ENCODE results near the gene FSHR.

Gene FSHR

DNA sequence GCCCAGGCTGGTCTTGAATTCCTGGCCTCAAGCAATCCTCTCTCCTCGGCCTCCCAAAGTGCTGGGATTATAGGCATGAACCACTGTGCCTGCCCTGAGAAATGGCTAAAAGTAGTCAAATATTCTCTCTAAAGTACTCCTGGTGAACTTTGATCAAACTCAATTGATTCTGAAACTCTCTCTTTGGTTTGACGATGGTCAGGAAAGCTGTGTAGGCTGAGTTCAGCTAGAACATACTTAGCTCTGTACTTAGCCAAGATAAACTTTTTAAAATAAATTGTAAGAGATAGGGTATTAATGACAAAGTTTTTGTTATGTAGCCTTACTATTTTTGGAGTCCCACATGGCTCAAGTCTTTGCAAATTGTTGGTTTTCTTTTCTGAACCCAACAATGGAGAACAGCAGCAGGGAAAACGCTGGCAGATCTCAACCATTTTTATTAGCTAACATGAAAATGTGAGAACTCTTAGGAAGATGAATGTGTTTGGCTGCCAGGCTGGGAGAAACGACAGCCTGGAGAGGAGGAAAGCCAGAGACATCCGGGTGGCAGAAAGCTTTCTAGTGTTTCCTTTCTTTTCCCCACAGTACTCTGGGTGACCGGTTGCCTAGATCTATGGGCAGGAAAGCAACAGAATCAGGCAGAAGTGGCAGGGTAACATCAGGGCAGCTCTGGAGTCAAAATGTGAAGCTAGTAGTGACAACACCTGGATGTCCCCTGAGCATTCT, 205.8 kb downstream of the FSHR start:
- DNase-seq = no peak

DNA sequence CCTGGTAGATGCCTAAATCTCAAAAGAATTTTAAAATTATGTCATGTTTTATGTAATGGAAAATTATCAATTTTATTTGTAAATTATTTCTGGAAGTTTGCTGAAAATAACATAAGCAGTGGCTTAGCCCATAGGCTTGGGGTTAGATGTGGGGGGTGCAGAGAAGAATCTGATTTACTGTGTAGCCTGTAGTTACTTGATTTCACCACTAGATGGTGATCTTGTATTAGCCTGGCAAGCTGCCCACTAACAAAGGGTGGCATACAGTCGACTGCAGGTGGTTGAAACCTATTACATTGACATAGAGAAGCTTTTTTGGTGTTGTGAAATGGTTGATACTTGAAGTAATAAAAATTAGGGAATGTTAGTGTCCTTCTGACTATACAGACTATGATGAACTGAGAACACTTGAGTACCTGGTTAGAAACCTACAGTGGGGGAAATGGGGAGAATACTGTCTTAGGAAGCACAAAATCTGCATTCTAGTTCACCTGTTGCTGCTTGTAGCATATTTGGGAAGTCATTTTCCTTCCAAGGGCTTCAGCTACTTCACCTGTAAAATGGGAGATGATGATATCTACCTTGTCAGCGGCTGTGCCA, 207.8 kb downstream of the FSHR start:
- DNase-seq = peak; percentile 54

DNA sequence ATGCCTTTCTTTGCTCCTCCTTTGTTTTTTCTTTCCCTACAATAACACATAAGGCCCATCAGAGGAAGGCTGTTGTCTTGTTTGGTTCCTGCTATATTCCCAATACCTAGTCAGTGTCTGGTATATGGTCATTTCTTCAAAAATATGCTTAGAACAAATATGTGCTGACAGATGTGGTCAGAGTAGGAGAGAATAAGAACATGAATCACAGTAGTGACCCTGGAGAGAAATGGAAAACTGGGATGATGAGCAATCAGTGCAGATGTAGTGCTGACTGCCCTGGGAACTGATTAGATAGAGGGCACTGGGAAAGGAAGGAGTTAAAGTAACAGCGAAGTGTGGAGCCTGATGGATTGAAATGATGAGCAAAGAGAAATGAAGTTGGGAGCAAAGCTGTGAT, 209.4 kb downstream of the FSHR start:
- no peak for DNase-seq

DNA sequence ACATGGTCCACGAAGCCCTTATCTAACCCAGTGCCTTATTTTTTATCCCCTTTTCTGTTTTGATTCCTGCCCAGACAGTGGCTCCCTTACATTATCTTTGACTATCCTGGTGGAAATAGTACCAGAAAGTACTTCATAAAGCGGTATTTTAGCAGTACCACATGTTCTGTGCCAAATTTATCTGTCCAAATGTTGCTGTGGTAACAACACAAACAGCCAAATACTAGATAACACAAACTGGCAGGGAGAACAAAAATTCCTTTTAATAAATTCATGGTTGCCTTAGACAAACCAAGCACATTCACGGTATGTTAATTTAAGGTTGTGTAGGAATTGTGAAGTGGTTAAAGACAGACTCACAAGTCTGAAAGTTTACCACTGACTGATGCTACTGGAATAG, 210.9 kb downstream of the FSHR start:
- DNase-seq = no peak

DNA sequence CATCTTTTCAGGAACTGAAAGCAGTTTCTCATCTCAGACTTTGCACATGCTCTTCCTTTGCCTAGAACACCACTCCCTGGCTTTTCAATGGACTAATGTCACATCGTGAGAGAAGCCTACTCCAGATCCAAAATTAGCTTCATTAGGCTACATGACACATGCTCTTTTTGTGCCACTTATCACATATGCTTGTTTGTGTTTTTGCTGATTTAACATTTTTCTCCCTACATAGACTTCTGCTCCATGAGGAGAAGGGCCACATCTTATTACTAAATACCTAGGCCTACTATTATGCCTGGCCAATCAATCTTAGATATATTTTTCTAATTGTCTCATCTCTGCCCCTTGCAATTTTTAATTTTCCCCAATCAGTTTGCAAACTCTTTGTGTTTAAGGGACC, 212.4 kb downstream of the FSHR start:
- no peak for DNase-seq

DNA sequence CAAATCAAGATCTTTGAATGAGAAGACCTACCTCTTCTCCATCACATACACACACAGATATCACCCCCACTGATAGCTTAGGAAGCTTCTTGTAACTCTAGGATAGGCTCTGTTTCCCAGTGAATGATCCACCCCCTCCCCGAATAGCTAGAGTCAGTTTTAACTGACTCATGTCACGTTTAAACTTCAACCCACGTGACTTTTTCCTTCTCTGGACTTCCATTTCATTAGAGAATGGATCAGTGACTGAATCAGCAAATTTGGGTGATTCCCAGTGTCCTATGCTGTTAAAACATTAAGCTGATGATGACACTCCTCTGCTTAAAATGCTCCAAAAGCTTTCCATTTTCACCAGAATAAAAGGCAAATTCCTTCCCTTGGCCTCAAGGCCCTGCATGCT, 212.9 kb downstream of the FSHR start:
- no peak for DNase-seq

DNA sequence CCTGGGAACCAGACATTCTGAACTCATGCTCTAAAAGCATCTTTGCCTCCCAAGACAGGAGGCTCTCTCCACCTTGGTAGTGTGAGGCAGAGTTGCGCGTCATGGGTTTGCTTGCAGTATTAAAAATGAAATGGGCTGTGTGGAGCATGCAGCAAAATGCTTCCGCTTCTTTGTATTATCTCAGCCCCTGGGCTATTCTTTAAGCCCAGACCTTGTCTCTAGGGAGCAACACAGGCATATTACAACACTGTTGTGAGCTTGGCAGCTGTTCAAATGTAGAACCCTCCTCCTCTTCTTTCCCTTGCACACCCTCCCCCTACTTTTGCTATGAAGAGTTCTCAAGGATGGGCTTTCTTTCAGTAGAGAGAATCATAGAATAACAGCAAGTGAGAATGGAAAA, 213.7 kb downstream of the FSHR start:
- DNase-seq = no peak

DNA sequence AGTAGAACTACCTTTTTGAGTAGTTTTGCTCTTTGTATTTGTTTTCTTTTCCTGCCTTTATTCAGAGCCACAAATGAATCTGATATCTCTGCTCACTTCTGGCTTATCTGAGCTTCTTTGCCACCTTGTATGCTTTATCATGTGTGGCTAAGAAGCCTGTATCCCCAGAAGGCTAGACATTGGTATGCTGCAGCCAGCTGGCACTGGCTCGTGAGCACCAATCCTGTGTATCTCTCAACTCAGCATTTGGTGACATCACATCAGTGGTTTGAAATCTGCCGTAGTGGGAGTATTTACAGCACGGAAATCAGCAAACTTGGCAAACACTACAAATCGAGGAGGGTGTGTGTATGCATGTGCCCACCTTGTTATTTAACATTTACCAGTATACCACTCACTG, 215.1 kb downstream of the FSHR start:
- no peak for DNase-seq

DNA sequence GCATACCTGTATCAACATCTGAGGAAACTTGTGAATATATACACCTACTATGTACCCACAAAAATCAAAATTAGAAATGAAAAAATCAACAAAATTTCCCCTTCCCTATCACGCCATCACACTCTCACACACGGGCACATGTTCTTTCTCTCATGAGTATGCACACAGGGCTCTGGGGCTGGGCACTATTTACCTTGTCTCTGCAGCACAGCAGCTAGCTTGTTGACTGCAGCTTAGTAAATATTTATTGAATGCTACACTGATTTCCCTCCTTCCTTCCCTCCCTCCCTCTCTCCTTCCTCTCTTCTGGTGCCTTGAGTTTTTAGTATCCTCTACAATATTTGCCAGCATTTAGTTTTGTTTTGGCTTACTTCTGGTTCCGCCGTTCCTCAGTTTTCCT, 216.1 kb downstream of the FSHR start:
- DNase-seq = no peak

DNA sequence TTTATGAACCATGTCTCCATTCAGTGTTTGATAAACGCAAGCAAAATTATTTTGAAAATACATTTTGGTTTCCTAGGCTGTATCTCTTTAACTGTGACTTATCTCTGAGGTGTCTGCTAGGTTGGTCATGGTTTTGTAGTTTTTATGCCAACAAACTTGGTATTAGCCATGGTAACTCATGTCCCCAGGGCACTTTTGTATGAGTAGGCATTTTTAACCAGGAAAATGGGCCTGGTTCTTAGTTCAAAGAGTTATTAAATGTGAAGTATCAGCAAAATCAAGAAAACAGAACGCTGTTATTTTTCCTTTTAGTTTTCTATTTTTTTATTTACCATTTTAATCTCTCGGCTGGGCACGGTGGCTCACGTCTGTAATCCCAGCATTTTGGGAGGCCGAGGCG, 219.5 kb downstream of the FSHR start:
- DNase-seq = no peak

DNA sequence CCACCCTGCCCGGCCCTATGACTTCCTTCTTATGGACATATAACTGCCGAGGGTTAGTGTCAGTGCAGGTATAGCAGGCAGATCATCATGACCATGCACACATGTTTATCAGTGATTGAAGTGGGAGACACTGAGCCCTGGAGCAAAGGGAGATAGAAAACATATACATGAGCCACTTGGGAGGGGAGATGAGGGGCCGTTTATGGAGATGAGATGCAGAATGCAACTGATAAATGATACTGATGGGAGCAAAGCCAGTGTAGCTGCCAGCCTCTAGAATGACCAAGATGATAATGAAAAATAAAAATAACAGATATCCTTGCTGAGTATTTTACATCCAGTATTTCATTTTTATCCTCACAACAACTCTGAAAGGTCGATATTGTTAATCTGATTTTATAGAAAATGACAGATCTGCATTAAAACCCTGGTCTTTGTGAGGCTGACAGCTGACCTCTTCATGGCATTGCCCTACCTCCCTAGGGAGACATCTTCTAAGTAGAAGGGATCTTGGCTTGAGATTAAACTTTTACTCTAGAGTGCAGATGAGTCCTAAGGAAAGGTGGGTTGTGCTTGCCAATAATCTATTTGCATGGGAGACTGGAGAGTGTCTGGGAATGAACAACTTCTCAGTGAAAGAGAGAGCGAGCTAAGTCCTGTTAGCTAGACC, 220.4 kb downstream of the FSHR start:
- DNase-seq = no peak

DNA sequence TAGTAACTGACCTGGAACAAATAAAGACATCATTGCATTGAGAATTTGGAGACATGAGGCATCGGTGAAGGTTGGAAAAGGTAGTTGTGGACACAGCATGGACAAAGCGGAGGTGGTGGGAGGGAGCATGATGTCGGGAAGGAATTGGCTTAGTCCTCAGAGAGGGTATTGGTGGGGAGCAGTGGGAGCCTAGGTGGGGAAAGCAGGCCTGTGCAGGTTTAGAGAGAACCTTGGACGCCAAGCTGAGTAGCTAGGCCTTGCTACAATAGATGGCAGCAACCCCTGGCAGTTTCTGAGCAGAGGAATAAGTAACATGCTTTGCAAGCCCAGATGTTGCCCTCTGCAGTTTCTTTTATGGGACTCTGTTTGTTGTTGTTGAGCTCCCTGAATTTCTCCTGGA, 221.6 kb downstream of the FSHR start:
- DNase-seq = no peak

DNA sequence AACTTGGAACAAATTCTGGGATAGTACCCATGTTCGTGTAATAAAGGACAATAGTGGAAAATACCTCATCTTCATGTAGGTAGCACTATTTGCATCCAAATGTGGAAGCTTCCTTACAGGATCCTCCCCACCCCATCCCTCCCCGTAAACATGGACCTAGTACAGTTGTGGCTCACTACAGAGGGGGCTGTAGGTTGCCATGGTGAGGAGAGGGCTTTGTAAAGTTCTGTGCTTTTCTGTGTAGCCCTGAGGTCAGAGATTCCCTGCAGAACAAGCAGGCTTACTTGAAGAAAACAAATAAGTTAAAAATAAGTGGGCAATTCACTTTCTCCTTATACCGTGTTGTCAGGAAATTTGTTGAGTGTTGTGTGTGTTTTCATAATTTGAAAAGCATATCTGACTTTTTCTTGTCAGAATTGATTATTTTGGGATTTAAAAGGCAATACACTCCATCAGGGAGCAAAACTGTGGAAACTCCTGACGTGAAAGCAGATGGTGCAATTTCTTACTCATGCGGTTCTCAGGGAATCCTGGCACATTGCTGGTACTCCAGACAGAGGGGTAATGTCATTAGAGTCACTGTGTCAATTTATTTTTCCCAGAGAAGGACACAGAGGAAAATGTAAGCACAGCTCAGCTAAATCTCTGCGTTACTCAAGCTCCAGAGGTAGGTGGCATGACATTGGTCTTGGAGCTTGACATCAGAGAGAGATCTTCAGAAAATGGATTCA, 224.6 kb downstream of the FSHR start:
- DNase-seq = no peak

DNA sequence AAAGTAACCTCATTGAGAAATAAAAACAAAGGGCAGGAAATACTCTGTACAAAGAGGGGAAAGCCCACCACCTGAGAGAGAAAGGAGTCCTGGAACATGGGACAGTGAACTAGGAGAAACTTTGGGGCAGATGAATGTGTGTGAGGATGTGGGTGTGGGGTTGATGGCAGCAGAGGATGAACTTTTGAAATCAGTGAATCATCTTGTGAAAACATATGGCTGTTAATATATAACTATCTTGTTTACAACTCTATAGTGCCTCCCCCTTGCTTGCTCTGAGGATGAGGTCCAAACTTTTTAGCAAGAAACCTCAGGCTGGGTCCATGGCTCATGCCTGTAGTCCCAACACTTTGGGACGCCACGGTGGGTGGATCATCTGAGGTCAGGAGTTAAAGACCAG, 227.0 kb downstream of the FSHR start:
- no peak for DNase-seq

DNA sequence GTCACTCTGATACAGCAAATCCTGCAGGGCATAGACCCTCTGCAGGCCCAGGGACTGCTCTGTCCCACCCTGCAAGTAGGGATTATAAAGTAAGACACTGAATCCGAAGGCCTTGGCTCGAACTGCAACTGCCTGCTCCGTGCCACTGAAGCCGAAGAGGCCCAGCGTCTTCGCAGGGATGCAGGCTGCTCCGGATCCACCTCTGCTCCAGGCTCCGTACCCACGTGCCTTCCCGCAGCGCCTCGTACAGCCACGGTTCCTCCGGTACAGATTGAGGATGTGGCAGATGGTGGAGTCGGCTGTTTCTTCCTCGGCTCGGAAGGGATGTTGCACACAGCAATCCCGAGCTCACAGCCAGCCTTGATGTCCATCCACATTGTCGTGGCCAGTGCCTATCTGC, 238.4 kb downstream of the FSHR start:
- no peak for DNase-seq

DNA sequence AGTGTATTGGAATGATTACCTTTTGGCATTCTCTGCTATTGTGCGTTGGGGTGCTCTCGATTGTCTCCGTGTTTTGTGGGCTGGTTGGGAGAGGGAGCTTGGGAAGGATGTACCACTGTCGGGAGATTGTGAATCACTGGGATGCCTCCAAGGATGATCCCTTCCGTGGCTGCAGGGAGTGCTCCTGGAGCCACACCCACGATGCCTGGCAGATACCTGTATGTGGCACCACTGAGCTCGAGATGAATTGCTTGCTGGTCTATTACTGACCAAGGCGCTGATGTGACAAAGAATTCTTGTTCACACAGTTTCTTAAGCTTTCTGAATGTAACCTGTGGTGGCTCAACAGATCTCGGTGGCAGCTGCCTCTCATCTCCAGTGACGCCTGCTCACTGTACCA, 239.1 kb downstream of the FSHR start:
- no peak for DNase-seq

DNA sequence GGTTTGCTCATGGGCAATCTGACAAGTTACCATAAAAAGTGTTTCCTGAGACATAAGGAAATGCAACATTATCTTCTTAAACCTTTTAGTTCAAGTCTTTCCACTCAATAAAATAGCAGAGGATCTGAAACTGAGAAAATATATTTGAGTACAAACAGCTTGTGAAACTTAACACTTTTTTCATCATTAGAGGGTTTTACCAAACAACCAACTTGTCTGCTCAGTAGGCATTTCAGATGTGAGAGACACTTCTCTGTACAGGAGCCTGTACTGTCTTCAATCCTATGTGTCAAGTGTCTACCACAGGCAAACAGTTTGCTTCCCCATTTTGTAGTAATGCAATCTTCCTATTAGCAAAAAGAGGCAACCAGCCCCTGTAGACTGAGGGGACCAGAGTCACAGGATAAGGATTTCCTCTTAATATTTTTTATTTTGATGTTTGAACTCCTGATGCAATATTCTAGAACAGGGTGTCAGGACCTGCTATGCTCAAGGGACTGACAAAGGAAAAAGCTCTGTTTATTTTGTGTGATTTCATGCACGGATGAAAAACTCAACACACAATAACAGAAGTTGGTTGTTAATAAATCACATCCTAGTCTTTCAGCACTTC, 239.7 kb downstream of the FSHR start:
- DNase-seq = no peak

Measured in CD4-positive, alpha-beta T cell treated with Interleukin-17A for 1 hour (primary cell).